ENCODE measurements around the gene TTC17.

The TTC17 gene

GRCh38 chr11:43360361-43361032 lies 1.8 kb downstream of the TTC17 start:
- TF ChIP-seq CTCF (IDR thresholded peaks at IDR 0.05; ENCODE audit: extremely low read depth, insufficient read depth, missing control alignments), result no peak
- no peak for DNase-seq (ENCODE audit: low spot score)
- in situ Hi-C loops (cut with MboI; ENCODE audit: low pct_unique_long_range_greater_than_20kb, low sequenced_read_pairs, unreplicated experiment), result no loop called here

- in situ Hi-C loops (cut with MboI; ENCODE audit: low pct_unique_long_range_greater_than_20kb, low sequenced_read_pairs, unreplicated experiment), result no loop called here
- DNase-seq (ENCODE audit: low spot score), result no peak
- TF ChIP-seq CTCF (IDR thresholded peaks at IDR 0.05; ENCODE audit: extremely low read depth, insufficient read depth, missing control alignments), result no peak
Observed at GRCh38 chr11:43366677-43367076, 8.0 kb downstream of the TTC17 start.

GRCh38 chr11:43367382-43368178 lies 8.9 kb downstream of the TTC17 start:
- no peak for DNase-seq (ENCODE audit: low spot score)
- in situ Hi-C loops (cut with MboI; ENCODE audit: low pct_unique_long_range_greater_than_20kb, low sequenced_read_pairs, unreplicated experiment), result no loop called here
- TF ChIP-seq CTCF (IDR thresholded peaks at IDR 0.05; ENCODE audit: extremely low read depth, insufficient read depth, missing control alignments), result no peak

GRCh38 chr11:43376065-43376464 lies 17.3 kb downstream of the TTC17 start:
- DNase-seq (ENCODE audit: low spot score), result no peak
- in situ Hi-C loops (cut with MboI; ENCODE audit: low pct_unique_long_range_greater_than_20kb, low sequenced_read_pairs, unreplicated experiment), result no loop called here
- TF ChIP-seq CTCF (IDR thresholded peaks at IDR 0.05; ENCODE audit: extremely low read depth, insufficient read depth, missing control alignments), result no peak

- no peak for DNase-seq (ENCODE audit: low spot score)
- in situ Hi-C loops (cut with MboI; ENCODE audit: low pct_unique_long_range_greater_than_20kb, low sequenced_read_pairs, unreplicated experiment), result no loop called here
- no peak for TF ChIP-seq CTCF (IDR thresholded peaks at IDR 0.05; ENCODE audit: extremely low read depth, insufficient read depth, missing control alignments)
Observed at GRCh38 chr11:43376594-43376993, 17.9 kb downstream of the TTC17 start.

- in situ Hi-C loops (cut with MboI; ENCODE audit: low pct_unique_long_range_greater_than_20kb, low sequenced_read_pairs, unreplicated experiment), result no loop called here
- TF ChIP-seq CTCF (IDR thresholded peaks at IDR 0.05; ENCODE audit: extremely low read depth, insufficient read depth, missing control alignments), result no peak
- no peak for DNase-seq (ENCODE audit: low spot score)
Observed at GRCh38 chr11:43377389-43377788, 18.7 kb downstream of the TTC17 start.
